Measurements from ENCODE around the gene FRMD4A.

FRMD4A gene

DNA sequence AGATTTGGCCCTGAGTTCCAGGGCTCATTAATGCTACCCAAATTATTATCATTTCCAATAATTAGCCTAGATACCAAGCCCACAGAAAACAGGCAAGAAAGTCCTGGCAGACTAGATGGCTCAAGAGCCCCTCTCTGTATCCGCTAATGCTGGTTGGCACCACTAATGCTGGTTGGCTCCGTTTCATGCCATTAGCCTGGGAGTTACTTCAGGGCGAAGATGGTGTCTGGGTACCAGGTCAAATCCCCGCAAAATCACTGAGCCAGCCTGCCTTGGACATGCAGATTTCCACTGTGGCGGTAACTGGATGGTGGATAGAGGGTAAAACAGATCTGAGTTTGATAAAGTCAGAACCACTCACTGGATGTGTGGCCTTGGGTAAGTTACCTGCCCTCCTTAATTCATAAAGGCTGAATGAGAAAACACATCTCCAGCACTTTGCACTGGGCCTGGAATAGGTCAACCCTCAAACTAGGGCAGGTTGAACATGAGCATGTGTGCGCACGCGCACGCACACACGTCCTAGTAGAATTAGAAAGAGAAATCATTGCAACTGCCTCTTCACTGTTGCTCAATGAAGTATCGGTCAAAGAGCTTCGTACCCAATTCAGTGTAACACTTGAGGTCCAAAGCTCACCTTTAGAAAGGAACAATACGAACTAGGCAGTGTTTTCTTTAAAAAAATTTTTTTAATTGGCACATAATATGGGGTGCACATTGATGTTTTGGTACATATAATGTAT, 652.5 kb downstream of the FRMD4A start:
- no peak overlapping the region for H3K27ac ChIP-seq
- TF ChIP-seq CTCF (IDR thresholded peaks at IDR 0.05), result no peak
- TF ChIP-seq ZFX (IDR thresholded peaks at IDR 0.05; ENCODE audit: borderline replicate concordance), result no peak

- TF ChIP-seq CTCF (IDR thresholded peaks at IDR 0.05) (no peak), ZFX (IDR thresholded peaks at IDR 0.05; ENCODE audit: borderline replicate concordance) (no peak)
- no peak overlapping the region for H3K27ac ChIP-seq
These were observed 655.8 kb downstream of the FRMD4A start for GRCh38 chr10:13674645-13675588.

GRCh38 chr10:13673156-13673555, 657.6 kb downstream of the FRMD4A start:
- TF ChIP-seq CTCF (IDR thresholded peaks at IDR 0.05), result no peak
- no peak overlapping the region for H3K27ac ChIP-seq

- no peak overlapping the region for H3K27ac ChIP-seq
- TF ChIP-seq ZFX (IDR thresholded peaks at IDR 0.05; ENCODE audit: borderline replicate concordance) (no peak), CTCF (IDR thresholded peaks at IDR 0.05) (no peak)
These were observed 658.2 kb downstream of the FRMD4A start for GRCh38 chr10:13672548-13672947.

GRCh38 chr10:13671904-13672303, 658.8 kb downstream of the FRMD4A start:
- no peak overlapping the region for H3K27ac ChIP-seq
- TF ChIP-seq ZFX (IDR thresholded peaks at IDR 0.05; ENCODE audit: borderline replicate concordance) (no peak), CTCF (IDR thresholded peaks at IDR 0.05) (no peak)

GRCh38 chr10:13670311-13670710, 660.4 kb downstream of the FRMD4A start:
- no peak overlapping the region for H3K27ac ChIP-seq
- no peak for TF ChIP-seq CTCF (IDR thresholded peaks at IDR 0.05)
- TF ChIP-seq ZFX (IDR thresholded peaks at IDR 0.05; ENCODE audit: borderline replicate concordance), result no peak

DNA sequence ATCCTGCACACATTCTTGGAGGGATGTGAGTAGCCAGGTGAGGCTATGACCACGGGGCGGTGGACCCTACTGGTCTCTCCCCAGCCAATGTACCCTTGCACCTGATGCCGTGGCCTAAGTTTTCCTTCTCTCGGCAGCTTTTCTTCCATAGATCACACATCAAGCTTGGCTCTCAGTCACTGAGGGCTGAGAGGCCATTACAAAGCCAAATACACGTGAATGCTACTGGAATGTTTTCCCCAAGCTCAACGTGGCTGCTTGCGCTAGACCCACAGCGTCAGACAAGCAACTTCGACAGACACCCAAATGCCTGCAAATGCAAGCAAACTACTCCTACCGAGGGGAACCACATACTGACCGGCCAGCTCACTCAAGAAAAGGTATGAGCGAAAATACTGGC, 660.8 kb downstream of the FRMD4A start:
- TF ChIP-seq CTCF (IDR thresholded peaks at IDR 0.05) (no peak), ZFX (IDR thresholded peaks at IDR 0.05; ENCODE audit: borderline replicate concordance) (no peak)
- no peak overlapping the region for H3K27ac ChIP-seq
